KOPT-K1 (cell line): ENCODE data around the gene PRKAA2.

Experiments used
- H3K27ac ChIP-seq: fragments of 200-600 bp; sonication (generic); 2 replicates; pipeline ENCODE4 v1.5.1; 2016; ENCODE audit warnings: antibody characterized with exemption, mild to moderate bottlenecking, low read depth, low read length; ENCODE audit not compliant: poor library complexity, severe bottlenecking
- H3K36me3 ChIP-seq: fragments of 200-600 bp; sonication (generic); 2 replicates; pipeline ENCODE4 v1.5.1; 2017; ENCODE audit warnings: antibody characterized with exemption, mild to moderate bottlenecking, low read length, moderate library complexity; ENCODE audit not compliant: insufficient read depth
- H3K9me3 ChIP-seq: fragments of 200-600 bp; sonication (generic); 2 replicates; pipeline ENCODE4 v1.5.1; 2017; ENCODE audit warnings: antibody characterized with exemption, low read length, mild to moderate bottlenecking; ENCODE audit not compliant: insufficient read depth, poor library complexity, severe bottlenecking

Gene PRKAA2

GRCh38 chr1:56672579-56672978, 27.5 kb downstream of the PRKAA2 start:
- Histone ChIP-seq H3K9me3 (no peaks in the 10 kb centered on the region), H3K36me3 (no peaks in the 10 kb centered on the region), H3K27ac (no peak overlapping the region)

DNA sequence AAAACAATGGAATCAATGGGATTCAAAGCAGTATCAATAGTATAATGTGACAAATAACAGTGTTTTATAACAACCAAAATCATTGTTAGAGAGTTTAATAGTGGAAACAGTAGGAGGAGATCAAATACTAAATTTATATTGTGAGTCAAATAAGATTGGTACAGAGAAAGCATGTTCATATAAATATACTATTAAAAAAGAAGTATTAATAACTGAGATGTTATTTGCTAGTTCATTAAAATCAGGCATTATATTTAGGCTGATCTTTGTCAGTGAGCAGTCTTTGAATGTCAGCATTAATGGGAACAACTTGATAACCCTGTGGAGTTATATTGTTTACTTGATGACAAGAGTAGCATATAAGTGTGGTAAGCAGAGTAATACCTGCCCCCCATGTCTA, 30.6 kb downstream of the PRKAA2 start:
- Histone ChIP-seq H3K36me3 (no peaks in the 10 kb centered on the region), H3K9me3 (no peaks in the 10 kb centered on the region), H3K27ac (no peak overlapping the region)

DNA sequence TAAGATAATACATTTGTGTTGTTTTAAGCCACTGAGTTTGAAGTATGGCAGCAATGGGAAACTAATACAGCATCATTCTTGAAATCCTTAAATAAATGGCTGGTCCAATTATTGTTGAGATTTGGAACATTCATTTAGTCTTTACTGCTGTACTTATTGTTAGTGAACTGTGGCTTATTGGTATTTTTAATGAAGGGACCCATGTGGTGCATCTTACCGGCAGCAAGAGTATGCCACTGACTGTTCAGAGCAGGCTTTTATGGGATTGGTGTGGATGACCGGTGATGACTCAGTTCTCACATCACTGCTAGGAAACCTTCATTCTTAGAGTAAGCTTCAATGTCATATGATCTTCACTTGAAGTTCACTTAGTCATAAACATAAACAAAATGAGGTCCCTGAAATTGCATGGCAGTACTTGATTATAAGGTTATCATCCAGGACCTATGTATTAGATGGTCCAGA, 31.5 kb downstream of the PRKAA2 start:
- H3K36me3 ChIP-seq, result no peaks in the 10 kb centered on the region
- H3K27ac ChIP-seq, result no peak overlapping the region

DNA sequence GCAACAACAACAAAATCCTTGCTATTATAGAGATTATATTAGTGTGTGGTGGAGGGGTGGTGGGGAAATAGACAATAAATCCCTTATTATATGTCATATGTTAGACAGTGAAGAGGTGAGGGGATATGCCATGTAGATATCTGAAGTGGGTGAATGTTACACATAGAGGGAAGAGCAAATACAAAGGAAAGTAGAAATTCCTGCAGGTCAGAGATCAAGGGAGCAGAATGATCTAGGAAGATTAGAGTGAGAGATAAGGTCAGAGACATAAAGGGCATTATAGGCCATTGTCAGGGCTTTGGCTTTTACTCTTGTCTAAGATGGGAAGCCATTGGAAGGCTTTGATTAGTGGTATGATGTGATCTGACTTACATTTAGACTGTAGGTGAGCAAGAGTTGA, 38.5 kb downstream of the PRKAA2 start:
- Histone ChIP-seq H3K36me3 (no peaks in the 10 kb centered on the region), H3K27ac (no peak overlapping the region), H3K9me3 (no peaks in the 10 kb centered on the region)

More for the DNA sequence above, 31.5 kb downstream of the PRKAA2 start:
- H3K9me3 ChIP-seq, result no peaks in the 10 kb centered on the region

DNA sequence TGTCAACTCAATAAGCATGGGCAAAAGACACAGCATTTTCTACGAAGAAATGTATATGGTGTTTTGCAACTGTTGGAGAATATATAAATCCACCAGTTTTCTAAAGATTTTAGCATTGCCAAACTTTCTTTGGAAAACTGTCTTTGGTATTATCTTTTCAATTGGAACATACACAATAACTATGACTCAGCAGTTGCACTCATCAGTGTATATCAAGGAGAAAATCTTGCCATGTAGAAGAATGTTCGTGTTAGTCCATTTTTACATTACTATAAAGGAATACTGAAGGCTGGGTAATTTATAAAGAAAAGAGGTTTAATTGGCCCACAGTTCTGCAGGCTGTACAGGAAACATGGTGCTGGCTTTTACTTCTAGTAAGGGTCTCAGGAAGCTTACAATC, 41.1 kb downstream of the PRKAA2 start:
- no peaks in the 10 kb centered on the region for H3K9me3 ChIP-seq
- H3K36me3 ChIP-seq, result no peaks in the 10 kb centered on the region
- no peak overlapping the region for H3K27ac ChIP-seq

DNA sequence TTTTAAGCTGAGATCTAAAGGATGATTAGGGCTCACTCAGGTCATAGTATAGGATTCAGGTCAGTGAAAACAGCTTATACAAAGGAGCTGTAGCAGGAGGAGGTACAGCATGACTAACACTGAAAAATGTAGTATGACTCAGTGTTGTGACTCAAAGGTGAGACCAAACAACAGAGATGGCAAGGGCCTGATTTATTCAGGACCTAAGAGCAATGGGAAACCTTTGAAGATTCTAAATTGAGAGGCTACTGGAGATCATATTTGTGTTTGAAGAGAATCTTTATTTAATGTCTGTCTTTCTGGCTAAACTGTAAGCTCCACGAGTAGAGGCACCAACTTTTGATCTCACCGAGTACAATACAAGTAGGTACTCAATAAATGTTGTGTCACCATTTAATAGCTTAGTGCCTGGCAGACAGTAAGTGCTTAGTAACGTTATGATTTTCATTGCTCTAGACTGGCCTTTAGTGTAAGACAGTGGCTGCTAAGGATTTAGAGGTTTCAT, 43.5 kb downstream of the PRKAA2 start:
- H3K36me3 ChIP-seq, result no peaks in the 10 kb centered on the region
- H3K27ac ChIP-seq, result no peak overlapping the region
- no peaks in the 10 kb centered on the region for H3K9me3 ChIP-seq

DNA sequence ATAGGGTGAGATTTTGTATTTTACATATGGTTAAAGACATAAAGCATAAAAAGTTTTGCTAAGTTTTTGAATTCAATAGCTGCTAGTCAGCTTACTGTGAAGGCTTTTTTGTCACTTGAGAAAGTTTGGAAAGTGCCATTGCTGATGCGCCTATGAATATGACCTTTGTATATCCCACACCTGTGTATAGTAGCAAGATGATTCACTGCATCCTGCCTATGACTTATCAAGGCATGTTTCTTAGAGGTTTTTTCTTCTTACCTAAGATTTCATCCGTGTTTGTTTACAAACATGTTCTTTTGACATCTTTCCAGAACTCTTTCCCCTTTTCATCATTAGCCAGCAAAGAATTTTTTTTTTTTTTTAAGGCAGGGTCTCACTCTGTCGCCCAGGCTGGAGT, 51.5 kb downstream of the PRKAA2 start:
- peaks cover 8% of the 10 kb centered on the region for H3K9me3 ChIP-seq
- no peaks in the 10 kb centered on the region for H3K36me3 ChIP-seq
- H3K27ac ChIP-seq, result no peak overlapping the region

- Histone ChIP-seq H3K36me3 (no peaks in the 10 kb centered on the region), H3K27ac (no peak overlapping the region), H3K9me3 (peaks cover 8% of the 10 kb centered on the region)
These were observed 58.6 kb downstream of the PRKAA2 start for GRCh38 chr1:56703747-56704146.

DNA sequence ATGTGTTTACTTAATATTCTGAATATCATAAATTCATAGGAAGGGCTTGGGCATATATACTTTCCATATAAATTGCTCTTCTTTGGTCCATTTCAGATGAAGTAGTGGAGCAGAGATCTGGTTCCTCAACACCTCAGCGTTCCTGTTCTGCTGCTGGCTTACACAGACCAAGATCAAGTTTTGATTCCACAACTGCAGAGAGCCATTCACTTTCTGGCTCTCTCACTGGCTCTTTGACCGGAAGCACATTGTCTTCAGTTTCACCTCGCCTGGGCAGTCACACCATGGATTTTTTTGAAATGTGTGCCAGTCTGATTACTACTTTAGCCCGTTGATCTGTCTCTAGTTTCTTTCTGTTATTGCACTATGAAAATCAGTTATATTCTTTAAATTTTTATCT, 62.3 kb downstream of the PRKAA2 start:
- H3K36me3 ChIP-seq, result no peaks in the 10 kb centered on the region
- no peak overlapping the region for H3K27ac ChIP-seq
- H3K9me3 ChIP-seq, result no peaks in the 10 kb centered on the region

DNA sequence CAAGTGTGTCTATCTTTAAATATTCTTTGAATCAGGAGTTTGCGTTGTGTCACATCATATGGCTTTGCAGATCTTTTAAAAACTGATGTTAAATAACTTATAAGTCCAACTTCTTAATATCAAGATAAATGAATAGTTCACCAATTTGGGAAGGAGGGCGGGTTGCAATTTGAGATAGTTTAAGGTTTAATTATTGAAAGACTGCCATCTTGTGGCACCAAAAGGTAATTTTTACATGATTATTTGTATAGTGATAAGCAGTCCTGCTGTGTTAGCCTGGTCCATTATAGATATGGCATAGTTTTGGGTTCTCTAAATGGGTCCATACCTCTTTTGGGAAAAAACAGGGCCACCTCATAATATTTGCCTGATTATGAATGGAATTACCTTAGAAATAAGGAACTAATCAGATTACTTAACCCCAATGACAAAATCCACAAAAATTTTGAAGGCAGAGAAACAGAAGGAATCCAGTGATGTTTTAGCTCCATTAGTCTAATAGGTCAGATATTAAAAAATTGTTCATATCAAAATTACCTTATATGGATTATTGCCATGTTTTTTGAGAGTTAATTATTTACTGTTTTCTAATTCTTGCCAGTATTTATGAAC, 64.3 kb downstream of the PRKAA2 start:
- Histone ChIP-seq H3K9me3 (no peaks in the 10 kb centered on the region), H3K27ac (no peak overlapping the region), H3K36me3 (no peaks in the 10 kb centered on the region)

GRCh38 chr1:56709995-56710394, 64.9 kb downstream of the PRKAA2 start:
- H3K9me3 ChIP-seq, result no peaks in the 10 kb centered on the region
- no peaks in the 10 kb centered on the region for H3K36me3 ChIP-seq
- H3K27ac ChIP-seq, result no peak overlapping the region

- H3K36me3 ChIP-seq, result no peaks in the 10 kb centered on the region
- no peaks in the 10 kb centered on the region for H3K9me3 ChIP-seq
- H3K27ac ChIP-seq, result no peak overlapping the region
These were observed 65.5 kb downstream of the PRKAA2 start for GRCh38 chr1:56710646-56711045.

GRCh38 chr1:56712150-56712549, 67.0 kb downstream of the PRKAA2 start:
- Histone ChIP-seq H3K36me3 (no peaks in the 10 kb centered on the region), H3K9me3 (no peaks in the 10 kb centered on the region), H3K27ac (no peak overlapping the region)

GRCh38 chr1:56713112-56713511, 68.0 kb downstream of the PRKAA2 start:
- Histone ChIP-seq H3K9me3 (no peaks in the 10 kb centered on the region), H3K36me3 (no peaks in the 10 kb centered on the region), H3K27ac (no peak overlapping the region)

- no peak overlapping the region for H3K27ac ChIP-seq
- H3K36me3 ChIP-seq, result no peaks in the 10 kb centered on the region
- H3K9me3 ChIP-seq, result no peaks in the 10 kb centered on the region
These were observed 70.0 kb downstream of the PRKAA2 start for GRCh38 chr1:56715156-56715555.

DNA sequence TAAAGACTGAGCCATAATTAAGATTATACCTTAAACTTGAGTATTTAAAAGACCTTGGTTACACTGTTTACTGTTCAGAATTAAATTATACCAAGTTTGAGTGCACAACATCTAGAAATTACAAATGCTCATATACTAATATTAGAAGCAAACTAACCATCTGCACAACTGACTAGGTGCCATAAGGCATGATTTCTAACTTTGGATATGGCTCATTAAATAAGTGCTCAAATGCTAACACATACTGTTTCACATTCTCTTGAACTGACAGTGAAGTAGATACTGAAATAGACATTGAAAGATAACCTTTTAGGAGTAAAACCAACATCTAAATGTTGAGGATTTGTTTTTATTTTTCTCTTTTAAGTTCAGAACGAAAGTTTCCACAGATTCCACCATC, 74.1 kb downstream of the PRKAA2 start:
- Histone ChIP-seq H3K27ac (no peak overlapping the region), H3K9me3 (no peaks in the 10 kb centered on the region), H3K36me3 (no peaks in the 10 kb centered on the region)
